Activated naive CD4-positive, alpha-beta T cell treated with anti-CD3 and anti-CD28 coated beads, Interleukin-2, amount 50 U/mL, for 24 hours (primary cell): ENCODE data around the gene URGCP.
"Not testable (repeated sequence)": the region's sequence is repeated elsewhere in the genome, so short reads cannot be mapped to it uniquely, and the experiment has no call there.

Experiments
- H3K27ac Mint-ChIP-seq: one replicate; pipeline ENCODE4 v1.8.0; 2021; ENCODE audit warnings: mild to moderate bottlenecking, mixed read lengths
- H3K27me3 Mint-ChIP-seq: one replicate; pipeline ENCODE4 v1.8.0; 2021; ENCODE audit warnings: mixed read lengths
- H3K36me3 Mint-ChIP-seq: one replicate; pipeline ENCODE4 v1.8.0; 2021; ENCODE audit warnings: mixed read lengths
- H3K4me1 Mint-ChIP-seq: one replicate; pipeline ENCODE4 v1.8.0; 2021; ENCODE audit warnings: mixed read lengths
- H3K4me3 Mint-ChIP-seq: one replicate; pipeline ENCODE4 v1.8.0; 2021; ENCODE audit warnings: mild to moderate bottlenecking, mixed read lengths
- H3K9me3 Mint-ChIP-seq: one replicate; pipeline ENCODE4 v1.8.0; 2021; ENCODE audit warnings: mixed read lengths

The URGCP gene

DNA sequence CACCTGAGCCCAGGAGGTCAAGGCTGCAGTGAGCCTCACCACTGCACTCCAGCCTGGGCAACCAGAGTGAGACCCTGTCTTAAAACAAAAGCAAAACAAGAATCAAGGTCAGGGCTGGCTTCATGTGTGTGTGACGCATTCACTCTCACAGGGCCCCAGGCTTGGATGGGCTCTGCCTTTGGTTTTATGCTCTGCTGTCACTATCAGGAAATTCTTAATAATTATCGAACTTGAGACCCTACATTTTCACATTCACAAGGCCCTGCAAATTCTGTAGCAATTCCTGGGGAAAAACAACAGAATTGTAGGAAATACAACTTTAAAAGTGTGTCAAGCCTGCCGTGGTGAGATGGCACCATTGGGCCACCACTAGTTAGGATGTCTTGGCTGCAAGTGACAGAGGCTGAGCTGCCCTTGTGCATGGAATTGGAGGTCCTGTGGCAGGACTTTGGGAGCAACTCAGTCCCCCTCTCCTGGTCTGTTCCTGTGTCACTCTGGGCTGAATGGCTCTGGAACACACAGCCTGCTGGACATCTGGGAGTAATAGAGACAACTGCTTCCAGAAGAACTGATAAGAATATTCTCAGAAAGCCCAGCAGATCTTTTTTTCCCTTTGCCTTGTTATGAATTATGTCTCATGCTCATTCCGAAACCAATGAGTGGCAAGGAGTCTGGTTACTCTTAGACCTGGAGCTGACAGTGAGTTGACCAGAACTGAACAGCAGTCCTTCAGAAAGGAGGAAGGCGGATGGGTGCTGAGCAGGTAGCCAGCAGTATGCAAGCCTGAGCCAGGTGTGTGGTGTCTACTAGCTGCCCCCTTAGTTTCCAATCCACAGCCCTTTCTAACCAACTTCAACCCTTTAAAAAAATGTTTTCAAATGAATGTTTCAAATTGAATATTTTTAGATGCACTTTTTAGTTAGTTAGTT is 23.4 kb upstream of the URGCP start:
- peaks cover 31% of the 10 kb centered on the region for H3K4me1 Mint-ChIP-seq
- no peaks in the 10 kb centered on the region for H3K27me3 Mint-ChIP-seq
- H3K9me3 Mint-ChIP-seq, result no peaks in the 10 kb centered on the region
- H3K36me3 Mint-ChIP-seq, result peaks cover 2% of the 10 kb centered on the region
- peak overlapping the region; percentile 43 for H3K27ac Mint-ChIP-seq
- no peak overlapping the region for H3K4me3 Mint-ChIP-seq

DNA sequence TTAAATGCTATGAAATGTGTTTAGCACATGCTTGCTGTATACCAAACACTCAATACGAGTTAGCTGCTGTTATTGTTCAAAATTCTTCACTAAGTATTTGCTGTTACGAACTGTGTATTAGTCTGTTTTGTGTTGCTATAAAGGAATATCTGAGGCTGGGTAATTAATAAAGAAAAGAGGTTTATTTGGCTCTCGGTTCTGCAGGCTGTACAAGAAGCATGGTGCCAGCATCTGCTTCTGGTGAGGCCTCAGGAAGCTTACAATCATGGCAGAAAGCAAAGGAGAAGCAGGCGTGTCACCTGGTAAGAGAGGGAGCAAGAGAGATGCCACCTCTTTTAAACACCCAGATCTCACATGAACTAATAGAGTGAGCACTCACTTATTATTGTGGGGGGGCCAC is 21.4 kb upstream of the URGCP start:
- Mint-ChIP-seq H3K27ac (no peak overlapping the region), H3K27me3 (no peaks in the 10 kb centered on the region), H3K36me3 (peaks cover 5% of the 10 kb centered on the region), H3K4me1 (peaks cover 44% of the 10 kb centered on the region), H3K4me3 (peak overlapping the region; percentile 77), H3K9me3 (no peaks in the 10 kb centered on the region)

DNA sequence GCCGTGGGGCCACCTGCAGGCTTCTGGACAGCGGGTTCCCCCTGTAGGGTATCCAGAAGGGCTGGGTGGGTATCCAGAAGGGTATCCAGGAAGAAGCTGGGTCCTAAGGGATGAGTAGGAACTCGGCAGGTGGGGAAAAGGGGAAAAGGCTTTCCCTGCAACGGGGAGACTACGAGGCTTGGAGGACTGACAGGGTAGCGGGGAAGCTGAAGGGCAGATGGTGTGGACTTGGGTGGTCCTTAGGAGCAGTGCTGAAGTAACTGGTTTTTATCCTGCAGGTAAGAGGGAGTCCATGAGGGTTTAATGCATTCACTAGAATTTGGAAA is 20.4 kb upstream of the URGCP start:
- no peaks in the 10 kb centered on the region for H3K27me3 Mint-ChIP-seq
- no peaks in the 10 kb centered on the region for H3K9me3 Mint-ChIP-seq
- peaks cover 5% of the 10 kb centered on the region for H3K36me3 Mint-ChIP-seq
- H3K4me3 Mint-ChIP-seq, result peak overlapping the region; percentile 93
- H3K4me1 Mint-ChIP-seq, result peaks cover 47% of the 10 kb centered on the region
- H3K27ac Mint-ChIP-seq, result peak overlapping the region; percentile 96

DNA sequence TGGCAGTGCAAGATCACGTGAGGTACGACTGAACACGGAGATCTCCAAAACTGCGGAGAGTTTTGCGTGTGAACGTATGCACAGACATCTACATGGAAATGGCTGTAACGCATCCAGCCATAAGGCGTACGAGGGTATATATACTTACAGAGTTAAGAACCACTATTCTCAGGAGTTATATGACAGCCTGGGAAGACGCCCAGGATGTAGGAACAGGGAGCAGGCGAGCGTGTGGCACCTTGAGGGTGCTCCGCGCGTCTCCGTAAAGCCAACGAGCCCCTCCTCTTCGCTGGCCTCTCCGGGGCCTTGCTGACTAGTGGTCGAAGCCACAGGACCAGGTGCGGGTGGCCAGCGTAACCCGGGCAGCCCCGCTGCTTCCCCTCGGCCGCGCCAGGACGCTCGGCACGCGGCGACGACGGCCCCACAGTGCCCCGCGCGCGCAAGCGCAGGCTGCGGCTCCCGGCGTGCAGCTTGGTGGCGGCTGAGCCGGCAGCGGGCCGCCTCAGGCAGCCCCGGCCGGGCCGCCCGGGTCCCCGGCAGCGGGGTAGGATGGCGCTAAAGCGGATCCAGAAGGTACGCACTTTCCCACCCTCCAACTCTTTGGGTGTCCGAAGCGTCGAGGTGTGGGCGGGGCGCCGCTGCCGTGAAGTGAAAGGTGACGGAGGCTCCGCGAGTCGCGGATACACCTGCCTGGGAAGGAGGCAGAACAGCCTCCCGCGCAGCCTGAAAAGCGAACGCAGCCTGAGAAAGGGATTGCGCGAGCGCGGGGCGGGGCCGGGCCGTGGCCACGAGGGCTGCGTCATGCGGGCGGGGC is 19.8 kb upstream of the URGCP start, which contains the start of gene UBE2D4:
Gene UBE2D4, plus strand, starts transcription at position 453 of the 814 bp plus-strand sequence. Its CDS starts 97 bp downstream, at position 550.
- H3K27ac Mint-ChIP-seq, result peak within 1 kb of the TSS; percentile 97
- peaks cover 5% of the 10 kb centered on the region for H3K36me3 Mint-ChIP-seq

DNA sequence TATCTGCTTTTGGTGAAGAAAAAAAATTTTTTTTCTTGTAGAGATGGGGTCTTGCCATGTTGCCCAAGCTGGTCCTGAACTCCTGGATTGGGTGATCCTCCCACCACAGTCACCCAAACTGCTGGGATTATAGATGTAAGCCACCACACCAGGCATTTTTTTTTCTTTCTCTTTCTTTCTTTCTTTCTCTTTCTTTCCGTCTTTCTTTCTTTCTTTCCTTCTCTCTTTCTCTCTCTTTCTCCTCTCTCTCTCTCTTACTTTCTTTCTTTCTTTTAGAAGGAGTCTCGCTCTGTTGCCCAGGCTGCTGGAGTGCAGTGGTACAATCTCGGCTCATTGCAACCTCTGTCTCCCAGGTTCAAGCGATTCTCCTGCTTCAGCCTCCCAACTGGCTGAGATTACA is 16.3 kb upstream of the URGCP start:
- Mint-ChIP-seq H3K27me3 (no peaks in the 10 kb centered on the region), H3K27ac (no peak overlapping the region), H3K9me3 (no peaks in the 10 kb centered on the region), H3K4me1 (peaks cover 40% of the 10 kb centered on the region), H3K36me3 (peaks cover 7% of the 10 kb centered on the region), H3K4me3 (no peak overlapping the region)

More for the DNA sequence above, 19.8 kb upstream of the URGCP start, which contains the start of gene UBE2D4:
- Mint-ChIP-seq H3K9me3 (no peaks in the 10 kb centered on the region), H3K4me1 (peaks cover 44% of the 10 kb centered on the region), H3K4me3 (peak within 1 kb of the TSS; percentile 93), H3K27me3 (no peaks in the 10 kb centered on the region)

DNA sequence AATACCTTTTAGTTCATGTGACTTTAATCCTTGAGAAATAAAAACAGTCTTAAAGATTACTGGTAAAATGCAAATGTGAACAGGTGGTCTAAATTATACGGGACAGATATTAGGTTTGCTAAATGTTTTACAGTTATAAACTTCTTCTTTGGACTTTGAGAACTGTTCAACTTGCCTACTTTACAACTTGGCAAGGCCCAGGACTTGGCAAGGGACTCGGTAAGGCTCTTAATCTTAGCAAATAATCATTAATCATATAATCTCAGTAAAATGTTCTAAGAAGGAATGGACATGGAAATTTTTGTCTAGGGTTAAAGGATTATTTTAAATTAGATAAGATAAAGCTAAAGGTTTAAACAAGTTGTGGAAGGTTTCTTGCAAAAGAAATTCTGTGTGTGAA is 15.0 kb upstream of the URGCP start:
- Mint-ChIP-seq H3K4me1 (peaks cover 30% of the 10 kb centered on the region), H3K4me3 (no peak overlapping the region), H3K27ac (no peak overlapping the region), H3K9me3 (no peaks in the 10 kb centered on the region), H3K27me3 (no peaks in the 10 kb centered on the region), H3K36me3 (peaks cover 7% of the 10 kb centered on the region)

DNA sequence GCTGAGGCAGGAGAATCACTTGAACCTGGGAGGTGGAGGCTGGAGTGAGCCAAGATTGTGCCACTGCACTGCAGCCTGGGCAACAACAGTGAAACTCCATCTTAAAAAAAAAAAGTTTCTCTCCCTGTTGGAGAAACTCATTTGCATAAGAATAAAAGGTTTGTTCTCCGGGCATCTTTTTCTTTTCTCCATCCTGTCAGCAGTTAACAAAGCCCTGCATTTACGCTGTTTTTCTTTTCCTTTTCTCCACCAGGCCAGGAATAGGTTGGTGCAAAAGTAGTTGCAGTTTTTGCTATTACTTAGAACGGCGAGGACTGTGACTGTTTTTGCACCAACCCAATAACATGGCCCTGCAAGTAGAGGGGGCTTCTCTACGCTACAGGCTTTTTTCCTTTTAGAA is 9.5 kb upstream of the URGCP start:
- Mint-ChIP-seq H3K36me3 (peaks cover 7% of the 10 kb centered on the region), H3K4me3 (no peak overlapping the region), H3K9me3 (no peaks in the 10 kb centered on the region), H3K27ac (no peak overlapping the region), H3K4me1 (peaks cover 6% of the 10 kb centered on the region), H3K27me3 (no peaks in the 10 kb centered on the region)

DNA sequence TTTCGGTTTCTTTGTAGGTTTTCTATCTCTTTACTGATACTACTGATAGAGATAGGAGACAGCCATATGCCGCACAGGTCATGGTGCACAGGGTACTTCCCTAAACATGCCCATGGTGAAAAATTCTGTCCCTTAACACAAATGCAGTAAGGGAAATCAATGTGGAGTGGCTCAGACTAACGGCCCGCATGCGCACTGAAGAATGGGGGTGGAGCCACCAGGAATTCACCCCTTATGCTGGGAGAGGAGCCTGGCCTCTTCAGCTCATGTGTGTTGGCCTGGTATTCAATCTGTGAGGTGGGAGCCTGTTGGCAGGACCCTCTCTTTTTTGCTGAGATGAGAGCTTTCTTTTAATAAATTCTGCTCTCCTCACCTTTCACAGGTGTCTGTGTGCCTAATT is 8.4 kb upstream of the URGCP start:
- no peaks in the 10 kb centered on the region for H3K27me3 Mint-ChIP-seq
- H3K4me1 Mint-ChIP-seq, result peaks cover 3% of the 10 kb centered on the region
- no peaks in the 10 kb centered on the region for H3K9me3 Mint-ChIP-seq
- no peak overlapping the region for H3K4me3 Mint-ChIP-seq
- H3K36me3 Mint-ChIP-seq, result peaks cover 8% of the 10 kb centered on the region
- H3K27ac Mint-ChIP-seq, result no peak overlapping the region

DNA sequence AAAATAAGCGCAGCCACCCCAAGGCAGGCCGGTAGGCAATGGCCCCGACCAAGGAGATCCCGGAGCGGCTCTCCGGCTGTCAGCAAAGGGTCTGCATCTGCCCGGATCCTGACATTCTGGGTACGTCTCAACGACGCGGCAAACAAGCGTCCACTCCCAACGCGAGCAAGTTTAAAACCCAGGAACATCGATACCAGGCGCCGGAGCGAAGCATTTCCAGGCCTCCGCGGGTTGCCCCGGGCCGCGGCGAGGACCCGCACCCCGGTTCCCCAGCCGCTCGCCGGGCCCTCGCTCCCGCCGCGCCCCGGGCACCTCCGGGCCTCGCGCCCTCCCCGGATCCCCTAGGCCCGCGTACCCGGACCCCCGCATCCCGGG is 453 bp downstream of the URGCP start:
- Mint-ChIP-seq H3K27me3 (no peaks in the 10 kb centered on the region), H3K9me3 (no peaks in the 10 kb centered on the region), H3K4me1 (peaks cover 43% of the 10 kb centered on the region), H3K4me3 (peak overlapping the region; percentile 95), H3K36me3 (peaks cover 1% of the 10 kb centered on the region), H3K27ac (peak overlapping the region; percentile 98)

DNA sequence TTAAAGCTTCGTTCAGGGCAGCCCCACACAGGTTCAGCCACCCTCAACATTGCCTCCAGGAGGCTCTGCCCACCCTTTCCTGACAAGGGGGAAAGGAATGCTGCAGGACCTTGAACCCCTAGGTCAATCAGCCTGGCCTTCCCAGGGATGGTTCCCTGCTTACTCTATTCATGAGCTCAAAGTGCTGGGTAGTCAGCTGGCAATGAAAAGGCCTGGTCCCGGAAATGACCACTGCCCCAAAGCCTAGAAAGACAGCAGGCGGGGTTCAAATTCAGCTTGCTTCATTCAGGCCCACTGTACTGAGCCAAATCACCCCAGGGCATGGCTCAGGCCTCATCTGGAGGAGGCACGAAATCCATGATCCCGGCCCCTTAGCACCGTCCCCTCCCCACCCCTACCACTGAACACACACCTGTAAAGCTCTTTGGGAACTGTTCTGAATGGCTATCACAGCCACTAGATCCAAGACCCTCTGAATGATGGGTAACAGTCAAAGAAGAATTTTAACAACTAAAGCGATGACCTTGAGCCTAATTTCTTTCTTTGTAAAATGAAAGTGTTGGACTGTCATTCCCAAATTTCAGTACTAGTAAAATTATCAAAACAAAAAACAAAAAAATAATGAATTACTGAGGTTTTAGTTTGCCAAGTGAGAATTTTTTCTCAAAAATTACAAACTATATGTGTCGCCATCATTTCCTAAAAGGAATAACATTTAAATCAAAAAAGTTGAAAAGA is 1.0 kb downstream of the URGCP start:
- H3K4me3 Mint-ChIP-seq, result peak overlapping the region; percentile 95
- peaks cover 43% of the 10 kb centered on the region for H3K4me1 Mint-ChIP-seq
- H3K9me3 Mint-ChIP-seq, result no peaks in the 10 kb centered on the region
- no peaks in the 10 kb centered on the region for H3K36me3 Mint-ChIP-seq
- no peaks in the 10 kb centered on the region for H3K27me3 Mint-ChIP-seq
- H3K27ac Mint-ChIP-seq, result peak overlapping the region; percentile 98

DNA sequence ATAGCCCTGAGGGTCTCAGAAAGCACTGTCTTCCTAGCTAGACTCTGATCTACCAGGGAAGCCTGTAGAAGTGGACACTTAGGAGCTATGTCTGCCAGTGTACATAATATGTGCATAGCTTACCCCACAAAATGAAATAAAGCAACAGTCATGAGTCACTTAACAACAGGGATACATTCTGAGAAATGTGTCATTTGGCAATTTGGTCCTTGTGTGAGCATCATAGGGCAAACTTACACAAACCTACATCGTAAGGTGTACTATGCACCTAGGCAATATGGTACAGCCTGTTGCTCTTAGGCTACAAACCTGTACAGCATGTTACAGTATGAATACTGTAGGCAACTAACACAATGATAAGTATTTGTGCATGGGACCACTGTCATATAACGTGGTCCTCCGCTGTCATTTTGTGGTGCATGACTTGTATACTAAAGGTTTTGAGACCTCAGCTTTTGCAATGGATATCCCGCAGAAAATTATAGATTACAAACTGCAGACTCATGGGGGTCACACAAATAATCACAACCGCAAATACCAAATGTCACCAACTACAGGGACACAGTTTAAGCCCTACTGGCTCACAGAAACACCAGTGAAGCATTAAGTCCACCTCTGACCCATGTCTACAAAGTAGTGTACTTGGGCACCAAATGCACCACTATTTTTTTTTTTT is 1.7 kb downstream of the URGCP start:
- H3K27me3 Mint-ChIP-seq, result no peaks in the 10 kb centered on the region
- no peaks in the 10 kb centered on the region for H3K36me3 Mint-ChIP-seq
- peaks cover 43% of the 10 kb centered on the region for H3K4me1 Mint-ChIP-seq
- peak overlapping the region; percentile 35 for H3K27ac Mint-ChIP-seq
- H3K4me3 Mint-ChIP-seq, result peak overlapping the region; percentile 95
- H3K9me3 Mint-ChIP-seq, result no peaks in the 10 kb centered on the region

DNA sequence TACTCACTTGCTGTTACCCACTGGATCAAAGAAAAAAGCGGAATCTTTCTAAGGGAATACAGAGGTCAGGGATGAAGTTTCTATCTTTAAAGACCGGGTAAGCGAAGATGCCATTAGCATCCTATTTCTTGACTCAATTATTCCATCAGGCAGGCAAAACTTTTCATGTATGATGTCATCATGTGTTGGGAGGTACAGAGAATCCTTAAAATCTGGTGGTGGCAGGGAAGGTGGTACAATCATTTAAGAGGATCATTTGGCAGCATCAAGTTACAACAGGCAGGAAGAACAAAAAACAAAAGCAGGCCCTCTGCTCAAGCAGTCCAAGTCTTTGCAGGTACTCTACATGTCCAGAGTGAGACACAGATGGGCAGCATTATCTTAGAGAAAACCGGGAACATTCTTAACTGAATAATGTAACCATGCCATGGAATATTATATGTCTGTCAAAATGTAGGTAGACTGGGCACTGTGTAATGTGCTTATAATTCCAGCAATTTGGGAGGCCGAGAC is 3.8 kb downstream of the URGCP start:
- Mint-ChIP-seq H3K4me1 (peaks cover 49% of the 10 kb centered on the region), H3K36me3 (no peaks in the 10 kb centered on the region), H3K27me3 (no peaks in the 10 kb centered on the region), H3K4me3 (no peak overlapping the region), H3K27ac (peak overlapping the region; percentile 68), H3K9me3 (no peaks in the 10 kb centered on the region)

DNA sequence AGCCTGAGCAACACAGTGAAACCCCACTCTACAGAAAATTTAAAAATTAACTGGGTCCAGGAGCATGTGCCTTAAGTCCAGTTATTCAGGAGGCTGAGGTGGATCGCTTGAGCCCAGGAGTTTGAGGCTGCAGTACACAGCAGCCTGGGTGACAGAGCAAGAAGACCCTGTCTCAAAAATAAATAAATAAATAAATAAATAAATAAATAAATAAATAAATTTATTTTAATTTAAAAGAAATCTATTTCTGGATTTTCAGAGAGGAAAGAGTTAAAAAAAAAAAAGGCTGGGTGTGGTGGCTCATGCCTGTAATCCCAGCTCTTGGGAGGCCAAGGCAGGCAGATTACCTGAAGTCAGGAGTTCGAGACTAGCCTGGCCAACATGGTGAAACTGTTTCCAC is 7.8 kb downstream of the URGCP start:
- H3K27me3 Mint-ChIP-seq, H3K36me3 Mint-ChIP-seq, H3K9me3 Mint-ChIP-seq, H3K27ac Mint-ChIP-seq, H3K4me3 Mint-ChIP-seq: not testable (repeated sequence)
- peaks cover 48% of the 10 kb centered on the region for H3K4me1 Mint-ChIP-seq

DNA sequence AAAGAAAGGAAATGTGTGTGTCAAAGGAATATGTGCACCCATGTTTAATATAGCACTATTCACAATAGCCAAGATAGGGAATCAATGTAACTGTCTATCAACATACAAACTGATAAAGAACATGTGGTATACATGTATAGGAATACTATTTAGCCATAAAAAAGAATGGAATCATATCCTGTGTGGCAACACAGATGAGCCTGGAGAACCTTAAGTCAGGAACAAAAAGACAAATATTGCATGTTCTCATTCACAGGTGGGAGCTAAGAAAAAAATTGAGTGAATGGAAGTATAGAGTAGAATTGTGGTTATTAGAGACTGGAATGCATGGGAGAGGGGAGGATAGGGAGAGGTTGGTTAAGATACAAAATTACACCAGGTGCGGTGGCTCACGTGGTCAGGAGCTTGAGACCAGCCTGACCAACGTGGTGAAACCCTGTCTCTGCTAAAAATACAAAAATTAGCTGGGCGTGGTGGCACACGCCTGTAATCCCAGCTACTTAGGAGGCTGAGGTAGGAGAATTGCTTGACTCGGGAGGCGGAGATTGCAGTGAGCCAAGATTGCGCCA is 10.5 kb downstream of the URGCP start:
- H3K4me1 Mint-ChIP-seq, result peaks cover 47% of the 10 kb centered on the region
- peaks cover 7% of the 10 kb centered on the region for H3K36me3 Mint-ChIP-seq
- no peak overlapping the region for H3K27ac Mint-ChIP-seq
- H3K27me3 Mint-ChIP-seq, result no peaks in the 10 kb centered on the region
- no peak overlapping the region for H3K4me3 Mint-ChIP-seq
- no peaks in the 10 kb centered on the region for H3K9me3 Mint-ChIP-seq
